Measurements from ENCODE around the gene DDIT4.
A peak's percentile ranks its signal among the peaks of the same experiment; 100 is the strongest.

DDIT4 gene

DNA sequence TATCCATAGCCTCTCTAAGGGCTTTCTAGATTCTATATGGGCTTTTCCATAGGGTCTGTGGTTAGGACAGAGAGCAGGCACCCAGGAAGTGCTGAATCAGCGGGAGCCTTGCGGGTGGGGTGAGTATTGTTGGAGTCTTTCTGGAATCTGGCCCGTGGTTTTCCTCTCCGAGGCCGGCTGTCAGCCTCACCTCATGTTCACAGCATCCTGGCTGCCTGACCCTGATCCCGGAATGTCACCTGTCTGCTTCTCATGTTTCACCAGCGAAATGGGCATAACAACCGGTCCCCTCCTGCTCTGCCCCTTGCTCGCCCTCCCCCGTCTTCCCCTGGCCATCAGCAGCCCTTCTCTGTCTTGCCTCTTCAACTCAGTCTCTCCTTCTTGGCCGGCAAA is 36.5 kb downstream of the DDIT4 start:
- DNase-seq (ENCODE audit: low read depth): peak; percentile 54
- TF ChIP-seq, protein P1, sequence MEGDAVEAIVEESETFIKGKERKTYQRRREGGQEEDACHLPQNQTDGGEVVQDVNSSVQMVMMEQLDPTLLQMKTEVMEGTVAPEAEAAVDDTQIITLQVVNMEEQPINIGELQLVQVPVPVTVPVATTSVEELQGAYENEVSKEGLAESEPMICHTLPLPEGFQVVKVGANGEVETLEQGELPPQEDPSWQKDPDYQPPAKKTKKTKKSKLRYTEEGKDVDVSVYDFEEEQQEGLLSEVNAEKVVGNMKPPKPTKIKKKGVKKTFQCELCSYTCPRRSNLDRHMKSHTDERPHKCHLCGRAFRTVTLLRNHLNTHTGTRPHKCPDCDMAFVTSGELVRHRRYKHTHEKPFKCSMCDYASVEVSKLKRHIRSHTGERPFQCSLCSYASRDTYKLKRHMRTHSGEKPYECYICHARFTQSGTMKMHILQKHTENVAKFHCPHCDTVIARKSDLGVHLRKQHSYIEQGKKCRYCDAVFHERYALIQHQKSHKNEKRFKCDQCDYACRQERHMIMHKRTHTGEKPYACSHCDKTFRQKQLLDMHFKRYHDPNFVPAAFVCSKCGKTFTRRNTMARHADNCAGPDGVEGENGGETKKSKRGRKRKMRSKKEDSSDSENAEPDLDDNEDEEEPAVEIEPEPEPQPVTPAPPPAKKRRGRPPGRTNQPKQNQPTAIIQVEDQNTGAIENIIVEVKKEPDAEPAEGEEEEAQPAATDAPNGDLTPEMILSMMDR (IDR thresholded peaks at IDR 0.05; ENCODE audit: low read length, missing control alignments): no peak
- H3K4me3 ChIP-seq (replicated peaks; ENCODE audit: low read depth, low read length): no peak overlapping the region

DNA sequence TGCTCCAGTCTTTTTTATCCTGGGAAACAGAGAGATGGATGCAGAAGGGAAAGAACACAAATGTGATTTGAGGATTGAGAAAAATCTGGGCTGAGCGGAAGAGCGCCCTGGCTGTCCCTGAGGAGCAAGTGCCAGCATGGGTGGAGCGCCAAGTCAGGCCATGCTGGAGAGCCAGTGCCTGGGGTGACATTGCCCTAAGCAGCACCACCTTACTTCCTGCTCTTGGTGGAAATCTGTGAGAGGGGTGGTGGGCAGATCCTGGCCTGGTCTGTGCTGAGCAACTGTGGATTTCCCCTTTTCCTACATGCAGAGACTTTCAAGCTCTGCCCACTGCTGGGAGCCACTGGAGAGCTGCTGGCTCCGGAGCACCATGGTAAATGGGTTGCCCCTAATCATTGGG is 36.9 kb downstream of the DDIT4 start:
- no peak for DNase-seq (ENCODE audit: low read depth)
- H3K4me3 ChIP-seq (replicated peaks; ENCODE audit: low read depth, low read length): no peak overlapping the region
- TF ChIP-seq, protein P1 (IDR thresholded peaks at IDR 0.05; ENCODE audit: low read length, missing control alignments): no peak

DNA sequence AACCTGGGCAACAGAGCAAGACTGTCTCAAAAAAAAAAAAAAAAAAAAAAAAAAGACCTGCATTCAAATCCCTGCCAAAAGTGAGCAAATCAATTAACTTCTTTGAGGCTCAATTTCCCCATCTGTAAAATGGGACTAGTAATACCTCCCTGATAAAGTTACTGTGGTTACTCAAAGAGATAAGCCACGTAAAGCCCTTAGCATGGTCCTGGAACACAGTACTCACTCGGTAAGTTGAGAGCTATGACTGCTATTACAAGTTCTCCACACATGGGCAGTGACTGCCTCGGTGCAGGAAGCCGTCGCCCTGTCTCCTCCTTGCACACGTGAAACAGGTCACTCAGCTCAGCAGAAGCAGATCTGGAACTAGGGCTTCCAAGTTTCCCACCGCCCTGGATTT is 37.9 kb downstream of the DDIT4 start:
- DNase-seq (ENCODE audit: low read depth): no peak
- TF ChIP-seq, protein P1 (IDR thresholded peaks at IDR 0.05; ENCODE audit: low read length, missing control alignments): no peak
- no peak overlapping the region for H3K4me3 ChIP-seq (replicated peaks; ENCODE audit: low read depth, low read length)

DNA sequence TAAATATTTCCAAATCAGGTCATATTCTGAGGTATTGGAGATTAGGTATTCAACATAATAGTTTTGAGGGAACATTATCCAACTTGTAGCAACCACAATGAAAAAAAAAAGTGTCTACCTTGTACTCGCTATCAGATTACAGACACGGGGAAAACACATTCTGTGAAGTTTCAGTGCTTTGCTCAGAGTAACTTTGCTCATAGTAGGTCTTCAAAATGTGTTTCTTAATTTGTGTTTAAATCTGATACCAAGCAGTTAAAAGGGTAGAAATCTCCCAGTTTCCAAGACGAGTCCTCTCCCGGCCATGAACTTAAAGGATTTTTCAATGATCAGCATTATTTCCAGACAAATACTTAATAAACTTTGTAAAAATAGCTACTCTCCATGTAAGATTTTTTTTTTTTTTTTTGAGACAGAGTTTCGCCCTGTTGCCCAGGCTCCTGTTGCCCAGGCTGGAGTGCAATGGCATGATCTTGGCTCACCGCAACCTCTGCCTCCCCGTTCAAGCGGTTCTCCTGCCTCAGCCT is 39.2 kb downstream of the DDIT4 start:
- H3K4me3 ChIP-seq (replicated peaks; ENCODE audit: low read depth, low read length): no peak overlapping the region
- DNase-seq (ENCODE audit: low read depth): no peak
- TF ChIP-seq, protein P1 (IDR thresholded peaks at IDR 0.05; ENCODE audit: low read length, missing control alignments): no peak

DNA sequence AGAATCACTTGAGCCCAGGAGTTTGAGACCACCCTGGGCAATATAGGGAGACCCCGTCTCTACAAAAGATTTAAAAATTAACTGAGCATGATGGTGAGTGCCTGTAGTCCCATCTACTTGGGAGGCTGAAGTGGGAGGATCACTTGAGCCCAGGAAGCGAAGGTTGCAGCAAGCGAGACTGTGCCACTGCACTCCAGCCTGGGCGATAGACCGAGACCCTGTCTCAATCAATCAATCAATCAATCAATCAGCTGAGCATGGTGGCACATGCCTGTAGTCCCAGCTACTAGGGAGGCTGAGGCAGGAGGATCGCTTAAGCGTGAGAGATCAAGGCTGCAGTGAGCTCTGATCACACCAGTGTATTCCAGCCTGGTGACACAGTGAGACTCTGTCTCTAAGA is 40.5 kb downstream of the DDIT4 start:
- no peak for DNase-seq (ENCODE audit: low read depth)
- TF ChIP-seq, protein P1 (IDR thresholded peaks at IDR 0.05; ENCODE audit: low read length, missing control alignments): no peak
- no peak overlapping the region for H3K4me3 ChIP-seq (replicated peaks; ENCODE audit: low read depth, low read length)

DNA sequence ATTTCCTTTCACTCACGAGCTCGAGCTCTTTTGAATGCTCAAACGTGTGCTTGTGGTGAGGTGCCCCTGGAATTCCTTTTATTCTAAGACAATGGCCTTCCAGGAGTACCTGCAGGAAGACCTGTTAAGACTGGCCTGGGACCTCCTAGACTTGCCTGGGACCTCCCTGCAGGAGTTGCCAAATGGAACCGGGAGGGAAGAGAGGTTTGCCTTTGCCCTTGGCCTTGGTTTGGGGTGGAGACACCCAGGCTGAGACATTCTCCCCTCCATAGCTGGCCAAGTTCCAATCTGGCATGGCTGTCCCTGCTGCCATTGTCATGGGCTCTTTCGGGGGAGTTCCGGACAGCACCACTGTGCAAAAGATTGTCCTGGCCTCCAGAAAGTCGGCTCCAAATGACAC is 41.3 kb downstream of the DDIT4 start:
- DNase-seq (ENCODE audit: low read depth): no peak
- TF ChIP-seq, protein P1 (IDR thresholded peaks at IDR 0.05; ENCODE audit: low read length, missing control alignments): no peak
- no peak overlapping the region for H3K4me3 ChIP-seq (replicated peaks; ENCODE audit: low read depth, low read length)

DNA sequence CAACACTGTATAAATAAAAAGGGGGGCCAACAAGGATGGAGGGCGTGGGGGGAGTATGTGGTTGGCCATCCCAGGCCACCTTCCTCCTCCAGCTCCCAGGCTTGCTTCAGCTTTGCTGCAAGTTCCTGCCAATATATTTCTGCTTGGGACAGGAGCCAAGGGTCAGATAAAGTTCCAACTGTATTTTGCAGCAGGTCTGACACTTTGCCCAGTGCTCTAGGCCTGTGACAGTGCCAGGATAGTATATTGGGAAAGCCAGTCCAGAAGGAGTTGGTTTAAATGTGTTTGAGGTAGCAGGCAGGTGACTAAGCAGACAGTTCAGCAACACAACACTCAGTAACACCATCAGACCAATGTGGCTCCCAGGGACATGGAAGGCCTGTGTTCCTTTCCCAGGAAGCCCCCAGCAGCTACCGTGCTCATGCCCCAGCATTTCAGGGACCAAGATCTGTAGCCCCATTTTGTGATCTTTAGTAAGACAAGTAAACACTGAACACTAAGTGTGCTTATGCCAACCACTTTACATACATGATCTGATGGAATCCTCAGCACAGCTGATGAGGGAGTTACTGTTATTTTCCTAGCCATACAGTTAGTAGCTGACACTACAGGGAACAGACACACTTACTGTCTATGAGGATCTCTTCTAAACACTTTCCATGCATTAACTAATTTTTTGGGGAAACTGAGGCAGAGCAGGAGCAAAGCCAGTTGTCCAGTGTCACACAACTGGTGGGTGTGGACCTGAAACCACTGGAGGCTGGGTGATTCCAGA is 42.1 kb downstream of the DDIT4 start:
- peak; percentile 92 for DNase-seq (ENCODE audit: low read depth)
- TF ChIP-seq, protein P1 (IDR thresholded peaks at IDR 0.05; ENCODE audit: low read length, missing control alignments): no peak
- no peak overlapping the region for H3K4me3 ChIP-seq (replicated peaks; ENCODE audit: low read depth, low read length)
